HepG2 (cell line): Measurements from ENCODE around the gene C21orf58. TPM values are rescaled to one million over a fixed set of nuclear protein-coding genes. Genes with fewer than 3 reads are reported as not detected.
A peak's percentile ranks its signal among the peaks of the same experiment; 100 is the strongest.

Experiments
- FOXA1 ChIP-seq, 2 experiments: fragments of 450-650 bp in 1 of 2; sonication (generic) in 1 of 2; formaldehyde crosslinking in 1 of 2; IDR thresholded peaks; 2 replicates each; pipeline versions ENCODE4 v1.4.0 to v1.6.1; 2016 to 2020; ENCODE audit warnings: missing genetic modification reagents in 1 of 2
- FOXK2 ChIP-seq: fragments of 450-650 bp; IDR thresholded peaks from 2 replicates; pipeline ENCODE4 v1.6.1; 2016
- GZF1 ChIP-seq: sonication (generic); formaldehyde crosslinking; IDR thresholded peaks from 2 replicates; pipeline ENCODE4 v1.5.1; 2020; ENCODE audit warnings: mild to moderate bottlenecking, missing genetic modification reagents
- HOXA9 ChIP-seq: sonication (generic); formaldehyde crosslinking; IDR thresholded peaks from 2 replicates; pipeline ENCODE4 v1.8.1; 2022; ENCODE audit warnings: missing genetic modification reagents, mild to moderate bottlenecking, moderate library complexity, borderline replicate concordance
- MIXL1 ChIP-seq: IDR thresholded peaks from 2 replicates; pipeline ENCODE4 v1.6.1; 2016
- NR2F1 ChIP-seq, 2 experiments: fragments of 450-650 bp in 1 of 2; formaldehyde crosslinking in 1 of 2; IDR thresholded peaks; 2 replicates each; pipeline versions ENCODE4 v1.5.0 to v1.6.1; 2016 to 2020; ENCODE audit warnings: mild to moderate bottlenecking in 1 of 2, missing compliant biosample characterization in 1 of 2, missing genetic modification reagents in 1 of 2, moderate library complexity in 1 of 2
- SMAD1 ChIP-seq: sonication (generic); formaldehyde crosslinking; IDR thresholded peaks from 2 replicates; pipeline ENCODE4 v1.4.0; 2020; ENCODE audit warnings: missing genetic modification reagents, low read depth, mild to moderate bottlenecking, borderline replicate concordance
- STAG1 ChIP-seq: sonication (generic); formaldehyde crosslinking; IDR thresholded peaks from 2 replicates; pipeline ENCODE4 v1.4.0; 2020; ENCODE audit warnings: missing genetic modification reagents
- THAP11 ChIP-seq: IDR thresholded peaks from 2 replicates; pipeline ENCODE4 v1.6.1; 2016; ENCODE audit warnings: missing biosample characterization, missing genetic modification reagents
- THYN1 ChIP-seq: sonication (generic); formaldehyde crosslinking; IDR thresholded peaks from 2 replicates; pipeline ENCODE4 v1.8.1; 2023; ENCODE audit warnings: low read depth, mild to moderate bottlenecking, moderate library complexity, missing genetic modification reagents, borderline replicate concordance
- TRAFD1 ChIP-seq: sonication (generic); formaldehyde crosslinking; IDR thresholded peaks from 2 replicates; pipeline ENCODE4 v1.5.1; 2020; ENCODE audit warnings: missing genetic modification reagents, mild to moderate bottlenecking, borderline replicate concordance
- ZBTB14 ChIP-seq: sonication (generic); formaldehyde crosslinking; IDR thresholded peaks from 2 replicates; pipeline ENCODE4 v1.4.0; 2020; ENCODE audit warnings: missing genetic modification reagents
- ZIK1 ChIP-seq: sonication (generic); formaldehyde crosslinking; IDR thresholded peaks from 2 replicates; pipeline ENCODE4 v1.5.0; 2020; ENCODE audit warnings: mild to moderate bottlenecking, low read depth, missing genetic modification reagents, borderline replicate concordance
- ZNF18 ChIP-seq: sonication (generic); formaldehyde crosslinking; IDR thresholded peaks from 2 replicates; pipeline ENCODE4 v1.8.0; 2022; ENCODE audit warnings: mild to moderate bottlenecking, missing genetic modification reagents; ENCODE audit not compliant: insufficient replicate concordance
- ZNF362 ChIP-seq: sonication (generic); formaldehyde crosslinking; IDR thresholded peaks from 2 replicates; pipeline ENCODE4 v1.4.0; 2020; ENCODE audit warnings: missing genetic modification reagents, mild to moderate bottlenecking, borderline replicate concordance
- ZNF460 ChIP-seq: sonication (generic); formaldehyde crosslinking; IDR thresholded peaks from 2 replicates; pipeline ENCODE4 v1.5.1; 2020; ENCODE audit warnings: missing genetic modification reagents, mild to moderate bottlenecking, borderline replicate concordance
- ZNF501 ChIP-seq: sonication (generic); formaldehyde crosslinking; IDR thresholded peaks from 2 replicates; pipeline ENCODE4 v1.5.1; 2020; ENCODE audit warnings: mild to moderate bottlenecking, moderate library complexity, missing genetic modification reagents
- ZNF530 ChIP-seq: sonication (generic); formaldehyde crosslinking; IDR thresholded peaks from 2 replicates; pipeline ENCODE4 v1.5.0; 2020; ENCODE audit warnings: low read depth, mild to moderate bottlenecking, missing genetic modification reagents
- ZNF710 ChIP-seq: sonication (generic); formaldehyde crosslinking; IDR thresholded peaks from 2 replicates; pipeline ENCODE4 v1.5.0; 2020; ENCODE audit warnings: mild to moderate bottlenecking, missing genetic modification reagents, borderline replicate concordance
- ZNF768 ChIP-seq: sonication (generic); formaldehyde crosslinking; IDR thresholded peaks from 2 replicates; pipeline ENCODE4 v1.4.0; 2020; ENCODE audit warnings: missing genetic modification reagents
- ZNF83 ChIP-seq: sonication (generic); formaldehyde crosslinking; IDR thresholded peaks from 2 replicates; pipeline ENCODE4 v1.4.0; 2020; ENCODE audit warnings: missing genetic modification reagents, mild to moderate bottlenecking, borderline replicate concordance
- ZSCAN20 ChIP-seq: sonication (generic); formaldehyde crosslinking; IDR thresholded peaks from 2 replicates; pipeline ENCODE4 v1.4.0; 2020; ENCODE audit warnings: missing genetic modification reagents, mild to moderate bottlenecking, borderline replicate concordance
- ZZZ3 ChIP-seq: sonication (generic); formaldehyde crosslinking; IDR thresholded peaks from 2 replicates; pipeline ENCODE4 v1.4.0; 2020; ENCODE audit warnings: missing genetic modification reagents, mild to moderate bottlenecking, borderline replicate concordance
- polyA plus RNA-seq, 8 experiments: library from polyadenylated mRNA; depleted of rRNA in 3 of 8; stranded (reverse) in 7 of 8; unstranded in 1 of 8; fragments of >200 nt; fragmentation: Illumina TruSeq in 4 of 8; extraction: Trizol in 4 of 8; gene quantifications; 2 replicates each; pipeline versions ENCODE4 v1.2.1 to v1.2.3, GENCODE V29; 2011 to 2016; ENCODE audit warnings: low read depth in 4 of 8, missing spikeins in 1 of 8, mixed read lengths in 1 of 8; ENCODE audit not compliant: insufficient read depth in 1 of 8
- total RNA-seq, 5 experiments: library from RNA; depleted of rRNA; stranded (reverse); fragments of >200 nt; fragmentation: Illumina TruSeq; extraction: Trizol; gene quantifications; 2 replicates each; pipeline ENCODE4 v1.2.3, GENCODE V29; 2016; ENCODE audit warnings: low read depth in 1 of 5

The C21orf58 gene
- total and polyA plus RNA-seq, 2 of the 13 experiments (the other 11 are each of a cell fraction or from before 2014, with no cell fraction given): 3.5 to 6.8 TPM

- TF ChIP-seq ZNF362 (CRISPR knock-in tag) (peak; percentile 74), ZNF83 (no peak), ZNF460 (peak; percentile 87; the same call in 1 of the 2 replicates), ZBTB14 (CRISPR knock-in tag) (no peak), FOXK2 (no peak), NR2F1 (CRISPR knock-in tag; IDR thresholded peaks at IDR 0.05) (peak; percentile 20 to 48; a peak in 1 of 4 replicates), ZNF768 (CRISPR knock-in tag) (no peak), STAG1 (CRISPR knock-in tag) (0 out of 2 replicates have a peak, but pooled peaks have one; percentile 8), MIXL1 (no peak), SMAD1 (no peak), GZF1 (CRISPR knock-in tag) (no peak), THYN1 (CRISPR knock-in tag) (no peak), ZSCAN20 (CRISPR knock-in tag) (no peak), ZNF530 (no peak), THAP11 (CRISPR knock-in tag) (no peak), HOXA9 (CRISPR knock-in tag) (no peak), ZNF710 (CRISPR knock-in tag) (no peak), TRAFD1 (CRISPR knock-in tag) (no peak), ZIK1 (CRISPR knock-in tag) (no peak), FOXA1 (IDR thresholded peaks at IDR 0.05) (no peak), FOXA1 (CRISPR knock-in tag; IDR thresholded peaks at IDR 0.05) (no peak), ZNF18 (CRISPR knock-in tag) (no peak), ZNF501 (CRISPR knock-in tag) (no peak), ZZZ3 (CRISPR knock-in tag) (no peak)
These were observed 70.8 kb downstream of the C21orf58 start (continued) for GRCh38 chr21:46252840-46253239.
